ENCODE measurements around the gene TIMP2.

GRCh38 chr17:78878261-78878660 lies 46.9 kb downstream of the TIMP2 start:
- TF ChIP-seq CTCF (IDR thresholded peaks at IDR 0.05) (no peak), POLR2A (IDR thresholded peaks at IDR 0.05) (no peak)

Measured in tibial nerve (tissue), 3 donors.